Naive thymus-derived CD4-positive, alpha-beta T cell (primary cell): ENCODE measurements around the gene FAM81B. TPM values are rescaled to one million over a fixed set of nuclear protein-coding genes. Genes with fewer than 3 reads are reported as not detected.
"Not testable (repeated sequence)": the region's sequence is repeated elsewhere in the genome, so short reads cannot be mapped to it uniquely, and the experiment has no call there.

Experiments used
- ATAC-seq: fragments of 150-1000 bp; cut with Tn5 transposase; 2 replicates; pipeline ENCODE4 v1.10.0; 2021; ENCODE audit warnings: mild to moderate bottlenecking, moderate library complexity
- CTCF ChIA-PET: fragments of 350-600 bp; sonication (Branson Sonifier 250); formaldehyde crosslinking; loops from one replicate; lab custom pipeline; 2021; ENCODE audit warnings: antibody characterized with exemption; lab: Charles Lee
- POLR2A ChIA-PET: fragments of 350-600 bp; sonication (Branson Sonifier 250); formaldehyde crosslinking; loops from one replicate; lab custom pipeline; 2021; ENCODE audit warnings: antibody characterized with exemption, inconsistent platforms; lab: Charles Lee
- DNase-seq, 9 donors: peaks; one replicate each; pipeline versions ENCODE4 v3.0.0 to v3.0.0-alpha.2; 2020 to 2022; ENCODE audit warnings: mixed read lengths in 1 of 9
- H3K27ac ChIP-seq: one replicate; pipeline ENCODE4 v1.7.0; 2013; ENCODE audit warnings: mild to moderate bottlenecking, low read depth, low read length, moderate library complexity
- H3K27me3 ChIP-seq, 2 donors: one replicate each; pipeline ENCODE4 v1.7.0; 2013; ENCODE audit warnings: low read length in 2 of 2, mild to moderate bottlenecking in 2 of 2, moderate library complexity in 2 of 2; ENCODE audit not compliant: control insufficient read depth in 2 of 2, insufficient read depth in 2 of 2
- H3K36me3 ChIP-seq, 3 experiments: 1 replicate in 2 of 3; 2 replicates in 1 of 3; pipeline ENCODE4 v1.7.0; 2013; ENCODE audit warnings: low read length in 3 of 3, mild to moderate bottlenecking in 3 of 3, moderate library complexity in 1 of 3; ENCODE audit not compliant: insufficient read depth in 3 of 3, control insufficient read depth in 2 of 3
- H3K4me1 ChIP-seq, 2 donors: one replicate each; pipeline ENCODE4 v1.7.0; 2013; ENCODE audit warnings: low read length in 2 of 2, mild to moderate bottlenecking in 2 of 2, moderate library complexity in 1 of 2; ENCODE audit not compliant: control insufficient read depth in 2 of 2, insufficient read depth in 2 of 2
- H3K4me3 ChIP-seq: 2 replicates; pipeline ENCODE4 v1.7.0; 2013; ENCODE audit warnings: mild to moderate bottlenecking, low read length
- H3K9me3 ChIP-seq, 3 experiments: 1 replicate in 2 of 3; 2 replicates in 1 of 3; pipeline ENCODE4 v1.7.0; 2013; ENCODE audit warnings: low read length in 3 of 3; ENCODE audit not compliant: control insufficient read depth in 2 of 3
- H3K27ac Mint-ChIP-seq, 9 donors: one replicate each; pipeline ENCODE4 v1.8.0; 2020 to 2022; ENCODE audit warnings: mixed read lengths in 9 of 9, mild to moderate bottlenecking in 8 of 9, moderate library complexity in 5 of 9, inconsistent platforms in 2 of 9
- H3K27me3 Mint-ChIP-seq, 5 donors: one replicate each; pipeline ENCODE4 v1.8.0; 2021 to 2022; ENCODE audit warnings: mixed read lengths in 5 of 5, mild to moderate bottlenecking in 1 of 5
- H3K36me3 Mint-ChIP-seq, 5 donors: one replicate each; pipeline ENCODE4 v1.8.0; 2020 to 2022; ENCODE audit warnings: mixed read lengths in 5 of 5, mild to moderate bottlenecking in 3 of 5, inconsistent platforms in 1 of 5
- H3K4me1 Mint-ChIP-seq, 7 donors: one replicate each; pipeline ENCODE4 v1.8.0; 2020 to 2022; ENCODE audit warnings: mixed read lengths in 7 of 7, mild to moderate bottlenecking in 3 of 7, inconsistent platforms in 1 of 7
- H3K4me3 Mint-ChIP-seq, 10 donors: one replicate each; pipeline ENCODE4 v1.8.0; 2020 to 2022; ENCODE audit warnings: mild to moderate bottlenecking in 10 of 10, mixed read lengths in 10 of 10, moderate library complexity in 6 of 10, inconsistent platforms in 2 of 10
- H3K9me3 Mint-ChIP-seq, 11 donors: one replicate each; pipeline ENCODE4 v1.8.0; 2020 to 2022; ENCODE audit warnings: mixed read lengths in 11 of 11, mild to moderate bottlenecking in 4 of 11, inconsistent platforms in 1 of 11, moderate library complexity in 1 of 11
- intact Hi-C, 2 donors: fragments of 100-400 bp; cut with micrococcal nuclease; formaldehyde crosslinking; loops; one replicate each; pipeline ENCODE4 v1.15.1; 2023
- polyA plus RNA-seq, 2 donors: library from polyadenylated mRNA; unstranded; fragments of 300-500 nt; fragmentation: Illumina TruSeq; gene quantifications; one replicate each; pipeline ENCODE4 v1.2.3, GENCODE V29; 2021
- total RNA-seq, 6 experiments: library from RNA in 5 of 6; stranded (reverse) in 5 of 6; gene quantifications; 1 replicate in 5 of 6; 2 replicates in 1 of 6; pipeline ENCODE4 v1.2.3 and lab custom pipeline; 2021 to 2026

FAM81B gene
- total and polyA plus RNA-seq, 7 experiments from 2014 or later, result not detected

DNA sequence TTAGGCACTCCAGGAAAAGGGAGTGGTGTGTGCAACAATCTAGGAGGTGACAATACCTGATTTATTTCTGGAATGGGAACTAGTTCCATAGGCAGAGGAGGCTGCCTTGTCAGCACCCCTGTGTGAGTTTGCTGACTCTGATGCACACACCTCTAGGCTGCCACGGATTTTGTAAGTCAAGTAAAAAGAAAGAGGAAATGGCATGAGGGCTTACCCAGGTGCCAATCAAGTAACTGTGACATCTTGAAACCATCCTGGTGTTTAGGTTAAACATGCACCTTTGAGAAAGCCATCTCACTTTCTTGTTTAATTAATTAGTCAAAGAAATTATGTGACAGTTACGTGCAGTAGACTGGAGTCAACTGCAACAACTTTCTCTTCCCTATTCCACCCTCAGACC is 32.3 kb upstream of the FAM81B start:
- H3K9me3 ChIP-seq, result no peaks in the 10 kb centered on the region
- peaks cover 0 to 16% (median 10%) of the 10 kb centered on the region in 7 donors for H3K4me1 Mint-ChIP-seq
- ATAC-seq, result no peak
- H3K36me3 Mint-ChIP-seq, result peaks cover 0 to 8% (median 0%) of the 10 kb centered on the region in 5 donors
- H3K4me3 ChIP-seq, result no peak overlapping the region
- H3K4me3 Mint-ChIP-seq, result peak overlapping the region in 3 of 10 donors; percentile 4 to 54 (median 20)
- ChIA-PET CTCF (no interaction called here), POLR2A (no interaction called here)
- intact Hi-C loops, result no loop called here
- peaks cover 0 to 20% (median 0%) of the 10 kb centered on the region in 5 donors for H3K27me3 Mint-ChIP-seq
- H3K36me3 ChIP-seq, result no peaks in the 10 kb centered on the region
- peak overlapping the region in 6 of 9 donors; percentile 9 to 66 (median 34) for H3K27ac Mint-ChIP-seq
- no peak overlapping the region for H3K27ac ChIP-seq
- H3K9me3 Mint-ChIP-seq, result peaks cover 0 to 21% (median 4%) of the 10 kb centered on the region in 11 donors
- peak in 1 of 9 donors; percentile 4 for DNase-seq
- H3K4me1 ChIP-seq, result no peaks in the 10 kb centered on the region
- no peaks in the 10 kb centered on the region for H3K27me3 ChIP-seq

DNA sequence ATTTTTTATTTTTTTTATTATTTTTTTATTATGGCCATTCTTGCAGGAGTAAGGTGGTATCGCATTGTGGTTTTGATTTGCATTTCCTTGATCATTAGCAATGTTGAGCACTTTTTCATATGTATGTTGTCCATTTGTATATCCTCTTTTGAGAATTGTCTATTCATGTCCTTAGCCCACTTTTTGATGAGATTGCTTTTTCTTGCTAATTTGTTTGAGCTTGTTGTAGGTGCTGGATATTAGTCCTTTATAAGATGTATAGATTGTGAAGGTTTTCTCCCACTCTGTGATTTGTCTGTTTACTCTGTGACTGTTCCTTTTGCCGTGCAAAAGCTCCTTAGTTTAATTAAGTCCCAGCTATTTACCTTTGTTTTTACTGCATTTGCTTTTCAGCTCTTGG is 30.5 kb upstream of the FAM81B start:
- H3K27ac Mint-ChIP-seq, H3K4me3 Mint-ChIP-seq, H3K27me3 ChIP-seq, DNase-seq, H3K9me3 ChIP-seq, POLR2A ChIA-PET, H3K36me3 ChIP-seq, H3K4me1 ChIP-seq, CTCF ChIA-PET, ATAC-seq, H3K27ac ChIP-seq, H3K4me3 ChIP-seq, intact Hi-C loops: not testable (repeated sequence)
- H3K36me3 Mint-ChIP-seq, result peaks cover 0 to 13% (median 0%) of the 10 kb centered on the region in 5 donors
- peaks cover 0 to 22% (median 5%) of the 10 kb centered on the region in 5 donors for H3K27me3 Mint-ChIP-seq
- H3K4me1 Mint-ChIP-seq, result peaks cover 0 to 16% (median 10%) of the 10 kb centered on the region in 7 donors
- H3K9me3 Mint-ChIP-seq, result peaks cover 0 to 35% (median 12%) of the 10 kb centered on the region in 11 donors

DNA sequence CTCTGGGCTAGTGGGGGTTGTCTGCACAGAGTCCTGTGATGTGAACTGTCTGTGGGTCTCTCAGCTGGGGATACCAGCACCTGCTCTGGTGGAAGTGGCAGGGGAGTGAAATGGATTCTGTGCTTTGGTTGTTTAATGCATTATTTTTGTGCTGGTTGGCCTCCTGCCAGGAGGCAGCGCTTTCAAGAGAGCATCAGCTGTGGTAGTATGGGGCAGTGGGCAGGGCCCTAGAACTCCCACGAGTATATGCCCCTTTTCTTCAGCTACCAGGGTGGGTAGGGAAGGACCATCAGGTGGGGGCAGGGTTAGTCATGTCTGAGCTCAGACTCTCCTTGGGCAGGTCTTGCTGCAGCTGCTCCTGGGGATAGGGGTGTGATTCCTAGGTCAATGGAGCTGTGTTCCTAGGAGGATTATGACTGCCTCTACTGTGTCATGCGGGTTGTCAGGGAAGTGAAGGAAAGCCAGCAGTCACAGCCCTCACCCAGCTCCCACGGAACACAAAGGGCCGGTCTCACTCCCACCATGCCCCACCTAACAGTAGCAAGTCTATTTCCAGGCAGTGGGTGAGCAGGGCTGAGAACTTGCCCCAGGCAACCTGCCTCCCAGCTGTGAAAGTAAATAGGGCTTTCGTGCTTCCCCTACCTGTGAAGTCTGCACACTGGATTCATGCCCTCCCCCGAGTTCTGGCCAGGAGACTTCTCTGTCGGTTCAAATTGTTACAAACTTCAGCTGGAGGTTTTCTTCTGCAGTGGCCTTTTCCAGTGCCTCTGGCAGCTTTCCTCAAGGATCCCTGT is 25.7 kb upstream of the FAM81B start:
- no peaks in the 10 kb centered on the region for H3K9me3 ChIP-seq
- no peak for DNase-seq
- no peaks in the 10 kb centered on the region for H3K4me1 ChIP-seq
- H3K27ac ChIP-seq, result no peak overlapping the region
- no peak for ATAC-seq
- no peak overlapping the region for H3K4me3 ChIP-seq
- H3K4me3 Mint-ChIP-seq, result no peak overlapping the region
- no peaks in the 10 kb centered on the region for H3K27me3 ChIP-seq
- H3K36me3 ChIP-seq, result no peaks in the 10 kb centered on the region
- peaks cover 0 to 13% (median 0%) of the 10 kb centered on the region in 5 donors for H3K36me3 Mint-ChIP-seq
- peaks cover 0 to 34% (median 12%) of the 10 kb centered on the region in 11 donors for H3K9me3 Mint-ChIP-seq
- no peak overlapping the region for H3K27ac Mint-ChIP-seq
- ChIA-PET CTCF (no interaction called here), POLR2A (no interaction called here)
- no peaks in the 10 kb centered on the region for H3K4me1 Mint-ChIP-seq
- H3K27me3 Mint-ChIP-seq, result peaks cover 0 to 30% (median 11%) of the 10 kb centered on the region in 5 donors
- intact Hi-C loops, result no loop called here

DNA sequence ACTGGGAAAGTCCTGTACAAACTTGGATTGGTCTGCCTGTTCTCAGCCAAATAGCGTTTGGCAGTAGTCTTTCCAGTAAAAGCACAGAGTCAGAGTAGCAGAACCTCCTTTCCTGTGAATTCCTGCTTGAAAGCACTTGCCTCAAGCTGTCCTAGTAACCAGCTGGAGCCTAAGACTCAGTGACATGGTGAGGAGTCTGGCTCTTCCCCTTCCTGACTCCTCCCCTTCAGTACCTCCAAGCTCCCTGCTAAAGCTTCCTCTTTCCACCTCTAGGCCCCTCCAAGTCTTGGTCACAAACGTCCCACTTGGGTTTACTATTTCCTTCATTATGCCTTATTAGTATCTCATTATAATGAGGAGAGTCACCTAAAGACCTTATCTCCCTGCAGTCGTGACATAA is 21.4 kb upstream of the FAM81B start:
- peaks cover 5 to 32% (median 10%) of the 10 kb centered on the region in 5 donors for H3K27me3 Mint-ChIP-seq
- Histone ChIP-seq H3K9me3 (no peaks in the 10 kb centered on the region), H3K27me3 (no peaks in the 10 kb centered on the region), H3K27ac (no peak overlapping the region), H3K36me3 (no peaks in the 10 kb centered on the region), H3K4me3 (no peak overlapping the region), H3K4me1 (no peaks in the 10 kb centered on the region)
- H3K36me3 Mint-ChIP-seq, result peaks cover 0 to 9% (median 0%) of the 10 kb centered on the region in 5 donors
- ATAC-seq (peak; percentile 37), DNase-seq (no peak)
- H3K9me3 Mint-ChIP-seq, result peaks cover 0 to 13% (median 5%) of the 10 kb centered on the region in 11 donors
- no peak overlapping the region for H3K4me3 Mint-ChIP-seq
- CTCF ChIA-PET, result interaction anchor here (0.5 to 1.0 kb wide), 2 partner anchors 12 to 760 kb away, joined by 4 to 5 read pairs; no protein-coding TSS in a partner anchor
- no peaks in the 10 kb centered on the region for H3K4me1 Mint-ChIP-seq
- POLR2A ChIA-PET, result no interaction called here
- intact Hi-C loops, result no loop called here
- H3K27ac Mint-ChIP-seq, result no peak overlapping the region

DNA sequence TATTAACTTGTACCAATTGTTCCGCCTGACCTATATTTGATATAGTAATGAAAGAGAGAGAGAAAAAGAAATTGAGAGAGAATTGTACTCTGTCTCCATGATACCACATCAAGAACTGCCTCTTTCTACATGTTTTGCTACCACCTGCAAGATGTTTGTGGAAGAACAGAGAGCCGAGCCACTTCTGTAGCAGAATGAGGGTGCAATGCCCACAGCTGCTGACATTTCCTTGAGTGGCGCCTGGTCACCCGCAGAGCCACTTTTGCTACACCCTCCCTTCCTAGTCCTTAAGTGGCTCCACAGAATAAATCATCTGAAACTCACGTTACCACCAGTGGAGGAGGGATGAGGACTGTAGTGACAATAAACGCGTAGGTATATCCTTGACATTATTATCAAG is 17.1 kb upstream of the FAM81B start:
- H3K9me3 ChIP-seq, result no peaks in the 10 kb centered on the region
- H3K9me3 Mint-ChIP-seq, result peaks cover 0 to 6% (median 0%) of the 10 kb centered on the region in 11 donors
- peaks cover 0 to 18% (median 9%) of the 10 kb centered on the region in 5 donors for H3K27me3 Mint-ChIP-seq
- no peak overlapping the region for H3K4me3 Mint-ChIP-seq
- no peak overlapping the region for H3K27ac Mint-ChIP-seq
- CTCF ChIA-PET, result no interaction called here
- intact Hi-C loops, result no loop called here
- H3K4me1 Mint-ChIP-seq, result no peaks in the 10 kb centered on the region
- ATAC-seq (no peak), DNase-seq (no peak)
- no peaks in the 10 kb centered on the region for H3K36me3 Mint-ChIP-seq
- H3K27ac ChIP-seq, result no peak overlapping the region
- POLR2A ChIA-PET, result no interaction called here
- no peak overlapping the region for H3K4me3 ChIP-seq
- H3K4me1 ChIP-seq, result no peaks in the 10 kb centered on the region
- H3K27me3 ChIP-seq, result no peaks in the 10 kb centered on the region
- H3K36me3 ChIP-seq, result no peaks in the 10 kb centered on the region

DNA sequence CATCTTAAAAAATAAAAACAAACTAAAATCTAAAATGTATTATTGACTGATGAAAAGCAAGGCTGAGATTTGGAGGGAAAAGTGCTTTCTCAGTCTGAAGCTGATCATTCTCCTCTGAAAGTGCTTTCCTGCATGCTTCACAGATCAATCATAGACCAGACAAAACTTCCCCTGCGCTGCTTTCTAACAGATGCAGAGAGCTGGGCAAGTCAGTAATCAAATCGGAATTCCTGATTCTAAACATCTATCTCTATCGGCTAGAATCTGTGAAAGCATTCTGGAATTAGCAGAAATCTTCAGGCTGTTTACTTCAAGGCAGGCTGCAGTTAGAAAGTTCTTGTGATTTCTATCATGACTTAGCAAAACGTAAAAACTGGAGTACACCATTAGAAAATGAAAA is 15.6 kb upstream of the FAM81B start:
- H3K27ac ChIP-seq, result no peak overlapping the region
- ATAC-seq (no peak), DNase-seq (no peak)
- ChIA-PET POLR2A (no interaction called here), CTCF (no interaction called here)
- H3K36me3 ChIP-seq, result no peaks in the 10 kb centered on the region
- peaks cover 0 to 6% (median 0%) of the 10 kb centered on the region in 11 donors for H3K9me3 Mint-ChIP-seq
- no peak overlapping the region for H3K4me3 Mint-ChIP-seq
- no peaks in the 10 kb centered on the region for H3K36me3 Mint-ChIP-seq
- no peak overlapping the region for H3K27ac Mint-ChIP-seq
- no peaks in the 10 kb centered on the region for H3K9me3 ChIP-seq
- no peaks in the 10 kb centered on the region for H3K27me3 ChIP-seq
- H3K4me1 Mint-ChIP-seq, result peaks cover 7 to 12% (median 10%) of the 10 kb centered on the region in 7 donors
- H3K4me1 ChIP-seq, result no peaks in the 10 kb centered on the region
- no peak overlapping the region for H3K4me3 ChIP-seq
- intact Hi-C loops, result no loop called here
- H3K27me3 Mint-ChIP-seq, result peaks cover 0 to 9% (median 5%) of the 10 kb centered on the region in 5 donors
